GM18951 (cell line): ENCODE measurements around the gene BCAS3.
"Not testable (repeated sequence)": the region's sequence is repeated elsewhere in the genome, so short reads cannot be mapped to it uniquely, and the experiment has no call there.

Source experiments
- POLR2A ChIP-seq: IDR thresholded peaks from 4 replicates; pipeline ENCODE4 v1.6.1; 2011; ENCODE audit warnings: mild to moderate bottlenecking; ENCODE audit not compliant: insufficient read length, insufficient read depth; ENCODE audit errors: extremely low read depth
- in situ Hi-C: fragments of 300-500 bp; cut with MboI; formaldehyde crosslinking; loops from one replicate; pipeline ENCODE4 v1.12.0; 2022; ENCODE audit warnings: low sequenced_read_pairs, mixed read lengths, inconsistent platforms; ENCODE audit not compliant: unreplicated experiment

The BCAS3 gene

DNA sequence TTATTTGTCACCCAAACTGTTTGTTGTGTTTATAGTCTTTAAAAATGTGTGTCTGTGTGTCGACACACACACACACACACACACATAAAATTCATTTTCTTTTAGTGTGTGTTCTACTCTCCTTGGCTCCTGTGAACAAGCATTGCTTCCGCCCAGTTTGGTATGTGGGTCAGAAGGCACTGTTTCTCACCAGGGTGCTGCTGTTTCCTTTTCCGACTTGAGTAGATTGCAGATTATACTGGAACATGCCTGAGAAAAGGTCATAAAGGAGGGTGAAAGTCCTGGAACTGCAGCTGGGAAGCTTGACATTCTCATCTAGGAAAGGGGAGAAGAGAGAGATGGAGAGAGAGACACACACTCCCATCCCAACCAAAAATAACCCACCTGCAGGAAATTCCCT lies 330.3 kb downstream of the BCAS3 start:
- in situ Hi-C loops: no loop called here
- no peak for TF ChIP-seq POLR2A

DNA sequence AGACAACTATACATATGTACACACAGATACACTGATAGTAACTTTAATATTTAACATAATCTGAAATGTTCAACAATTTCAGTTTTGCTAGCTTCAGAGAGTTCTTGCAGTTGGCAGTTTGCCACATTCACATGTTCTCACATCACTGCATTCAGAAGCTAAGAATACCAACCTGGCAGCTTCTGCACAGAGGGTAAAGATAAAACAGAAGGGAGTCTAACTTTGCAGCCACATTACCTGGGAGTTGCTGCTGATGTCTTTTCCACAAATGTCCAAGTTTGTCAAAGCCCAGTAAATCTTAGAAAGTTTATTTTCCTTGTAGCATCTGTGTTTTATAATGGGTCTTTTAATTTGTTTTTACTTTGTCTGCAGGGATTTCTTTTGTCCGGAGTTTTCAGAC lies 332.0 kb downstream of the BCAS3 start:
- in situ Hi-C loops: no loop called here
- no peak for TF ChIP-seq POLR2A

DNA sequence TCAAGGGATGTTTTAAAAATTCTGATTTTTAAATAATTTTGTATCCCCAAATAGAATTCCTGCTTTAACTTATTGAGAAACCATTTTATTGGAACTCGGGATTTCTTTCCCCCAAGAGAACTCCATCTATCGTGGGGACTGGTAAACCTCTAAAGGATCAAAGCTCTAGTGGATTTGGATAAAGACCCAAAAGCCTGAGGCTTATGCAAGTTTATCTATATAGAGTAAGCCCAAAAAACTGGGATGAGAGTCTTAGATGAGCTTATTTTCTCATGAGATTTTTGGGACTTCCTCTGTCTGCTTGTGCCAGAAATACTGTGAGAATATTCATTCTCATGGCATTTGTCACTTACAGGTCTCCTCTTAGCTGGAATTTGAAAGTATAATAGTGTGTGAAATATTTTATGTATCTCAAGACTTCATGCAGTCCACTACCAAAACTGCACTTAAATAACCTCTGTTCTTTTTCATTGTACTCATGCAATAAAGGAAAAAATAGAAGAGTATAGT lies 333.1 kb downstream of the BCAS3 start:
- in situ Hi-C loops: no loop called here
- TF ChIP-seq POLR2A: no peak

DNA sequence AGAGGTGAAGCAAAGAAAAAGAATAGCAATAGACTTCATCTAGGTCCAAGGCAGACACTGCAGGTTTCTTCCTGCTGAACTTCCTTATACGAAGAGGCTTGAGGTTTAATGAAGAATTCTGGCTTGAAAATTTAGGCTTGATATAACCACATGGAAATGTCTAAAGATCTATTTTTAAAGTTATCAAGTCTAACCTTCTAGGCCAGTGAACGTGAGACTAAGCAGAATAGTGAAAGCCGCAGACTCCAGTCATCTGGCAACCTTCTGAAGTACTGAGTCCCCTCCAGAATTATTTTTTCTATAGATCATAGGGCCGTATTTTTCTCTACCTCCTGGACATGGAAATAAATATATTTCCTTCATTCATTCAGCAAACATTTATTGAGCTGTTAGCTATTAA lies 333.6 kb downstream of the BCAS3 start:
- no peak for TF ChIP-seq POLR2A
- in situ Hi-C loops: no loop called here

DNA sequence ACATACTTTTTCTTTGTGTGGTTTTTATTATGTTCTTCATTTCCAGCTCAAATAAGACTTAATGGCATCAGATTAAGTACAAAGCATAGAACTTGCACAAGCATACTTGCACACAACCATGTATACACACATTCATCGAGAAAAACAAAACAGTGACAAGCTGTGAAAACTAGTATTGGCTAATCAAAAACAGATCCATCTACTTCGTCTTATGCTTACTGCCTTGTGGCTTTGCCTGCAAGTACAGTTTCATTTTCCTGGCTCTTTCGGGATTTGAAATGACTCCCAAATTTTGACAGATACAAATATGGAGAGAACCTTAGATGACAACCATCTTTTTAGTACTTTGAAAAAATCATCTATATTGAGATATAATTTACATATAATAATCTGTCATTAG lies 338.3 kb downstream of the BCAS3 start:
- no peak for TF ChIP-seq POLR2A
- in situ Hi-C loops: no loop called here

DNA sequence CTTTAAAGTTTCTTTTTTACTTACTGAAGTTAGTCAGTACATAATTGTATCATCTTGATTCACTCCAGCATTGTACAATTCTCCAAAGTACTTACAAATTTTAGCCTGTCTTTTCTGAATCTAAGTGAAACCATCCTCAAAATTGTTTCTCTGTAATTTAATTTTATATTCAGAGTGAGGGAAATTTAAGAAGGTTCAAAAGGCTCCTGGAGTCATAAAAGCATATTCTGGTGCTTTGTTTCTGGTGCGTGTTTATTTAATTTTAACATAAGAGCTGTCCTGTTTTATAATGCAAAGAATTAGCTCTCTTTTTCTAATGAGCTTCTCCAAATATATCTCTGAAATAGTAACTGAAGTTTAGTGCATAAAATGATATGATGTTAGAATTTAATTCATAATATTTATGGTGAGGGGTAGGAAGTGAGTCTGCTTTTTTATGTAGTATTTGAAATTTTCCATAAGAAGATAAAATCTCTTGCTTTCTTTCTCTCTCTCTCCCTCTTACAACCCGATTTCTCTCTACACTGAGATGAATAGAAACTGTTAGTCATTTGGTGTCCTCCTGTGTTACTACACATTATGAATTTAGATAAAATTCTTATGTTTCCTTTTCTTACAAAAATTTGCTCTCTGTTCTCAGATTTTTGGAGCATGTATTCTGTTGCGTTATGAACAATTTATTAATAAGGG lies 339.8 kb downstream of the BCAS3 start:
- in situ Hi-C loops: no loop called here
- no peak for TF ChIP-seq POLR2A

DNA sequence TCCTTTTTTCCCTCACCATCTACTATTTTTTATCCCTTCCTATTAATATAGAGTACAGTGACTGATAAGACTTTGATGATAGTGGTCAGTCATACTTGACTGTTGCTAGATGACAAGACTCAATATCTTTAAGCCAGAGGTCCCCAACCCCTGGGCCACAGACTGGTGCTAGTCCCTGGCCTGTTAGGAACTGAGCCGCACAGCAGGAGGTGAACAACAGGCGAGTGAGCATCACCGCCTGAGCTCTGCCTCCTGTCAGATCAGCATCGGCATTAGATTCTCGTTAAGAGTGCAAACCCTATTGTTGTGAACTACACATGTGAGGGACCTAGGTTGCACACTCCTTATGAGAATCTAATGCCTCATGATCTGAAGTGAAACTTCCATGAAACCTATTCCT lies 341.3 kb downstream of the BCAS3 start:
- in situ Hi-C loops: no loop called here
- no peak for TF ChIP-seq POLR2A

DNA sequence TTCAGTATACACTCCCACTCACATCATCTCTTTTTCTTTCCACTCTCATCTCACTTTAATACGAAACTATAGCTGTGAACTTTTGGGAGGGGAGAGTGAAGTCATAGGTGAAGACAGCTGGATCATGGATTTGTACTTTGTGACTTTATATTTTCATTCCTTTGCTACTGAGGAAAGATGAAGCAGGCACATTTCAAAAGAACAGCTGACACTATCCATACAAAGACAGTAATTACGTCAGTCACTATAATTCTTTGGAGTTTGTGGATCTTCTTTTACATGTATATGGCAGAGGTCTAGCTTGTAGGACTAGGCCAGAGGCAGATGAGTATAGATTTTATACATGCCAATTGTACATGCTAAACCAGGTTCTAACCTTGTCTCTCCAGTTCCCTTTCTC lies 346.3 kb downstream of the BCAS3 start:
- no peak for TF ChIP-seq POLR2A
- in situ Hi-C loops: no loop called here

DNA sequence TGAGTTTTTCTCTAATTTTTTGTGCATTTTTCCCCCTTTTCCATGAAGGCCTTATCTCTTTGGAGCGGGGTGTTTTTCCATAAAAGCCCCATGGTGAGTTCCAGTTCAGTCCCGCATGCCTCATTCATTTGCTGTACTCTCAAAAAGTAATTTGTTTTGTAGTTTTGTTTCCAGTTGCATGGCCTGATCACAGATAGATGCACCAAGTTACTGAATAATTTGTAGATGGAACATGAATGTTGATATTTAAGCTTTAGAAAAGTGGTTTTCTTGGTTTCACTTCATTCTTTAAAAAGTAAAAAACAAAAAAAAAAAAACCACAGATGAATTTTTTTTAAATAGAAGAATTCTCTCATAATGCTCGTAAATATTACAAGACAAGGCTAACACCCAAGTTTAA lies 349.2 kb downstream of the BCAS3 start:
- in situ Hi-C loops: no loop called here
- no peak for TF ChIP-seq POLR2A

DNA sequence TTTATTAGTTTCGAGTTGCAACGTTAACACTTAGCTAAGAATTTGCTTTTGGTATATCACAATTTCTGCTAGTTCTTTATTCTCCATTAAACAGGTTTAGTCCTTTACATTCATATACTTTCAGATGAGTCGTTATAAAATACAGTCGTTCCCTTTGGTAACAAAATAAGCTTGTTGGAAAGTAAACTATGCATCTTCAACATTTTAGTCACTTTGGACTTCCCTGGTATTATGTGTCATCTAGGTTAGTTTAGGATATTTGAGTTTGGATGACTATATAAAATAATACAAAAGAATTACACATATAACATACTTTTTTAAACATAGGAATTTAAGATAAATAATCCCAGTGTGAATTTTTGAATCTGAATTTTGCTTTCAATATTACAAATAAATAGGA lies 351.5 kb downstream of the BCAS3 start:
- no peak for TF ChIP-seq POLR2A
- in situ Hi-C loops: no loop called here

DNA sequence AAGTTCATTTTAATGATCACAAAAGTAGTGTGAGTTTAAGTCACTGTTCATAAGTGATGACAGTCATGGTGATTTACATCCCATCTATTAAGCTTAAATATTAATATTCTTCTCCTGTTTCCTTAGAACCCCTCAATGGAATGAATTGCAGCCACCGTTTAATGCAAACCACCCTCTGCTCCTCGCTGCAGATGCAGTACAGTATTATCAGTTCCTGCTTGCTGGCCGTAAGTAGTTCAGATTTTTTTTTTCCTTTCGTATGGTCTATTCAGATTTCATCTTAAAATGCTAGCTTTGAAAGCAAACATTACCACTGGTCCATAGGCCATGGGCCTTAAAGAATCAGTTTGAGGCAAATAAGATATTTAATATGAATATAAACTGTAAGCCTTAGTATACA lies 363.0 kb downstream of the BCAS3 start:
- in situ Hi-C loops: no loop called here
- TF ChIP-seq POLR2A: no peak

DNA sequence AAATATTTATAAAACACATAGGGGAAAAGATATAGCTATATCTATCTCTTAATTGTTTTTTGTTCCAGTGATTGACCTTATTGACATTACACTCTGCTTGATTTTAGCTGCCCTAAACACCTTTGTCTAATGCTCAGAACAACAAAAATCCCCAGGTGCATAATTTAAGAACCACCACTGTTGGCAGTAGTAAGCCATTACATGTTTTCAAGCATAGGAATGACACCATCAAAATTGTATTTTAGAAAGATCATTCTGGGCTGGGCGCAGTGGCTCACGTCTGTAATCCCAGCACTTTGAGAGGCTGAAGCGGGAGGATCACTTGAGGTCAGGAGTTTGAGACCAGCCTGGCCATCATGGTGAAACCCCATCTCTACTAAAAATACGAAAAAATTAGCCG lies 364.7 kb downstream of the BCAS3 start:
- in situ Hi-C loops: not testable (repeated sequence)

DNA sequence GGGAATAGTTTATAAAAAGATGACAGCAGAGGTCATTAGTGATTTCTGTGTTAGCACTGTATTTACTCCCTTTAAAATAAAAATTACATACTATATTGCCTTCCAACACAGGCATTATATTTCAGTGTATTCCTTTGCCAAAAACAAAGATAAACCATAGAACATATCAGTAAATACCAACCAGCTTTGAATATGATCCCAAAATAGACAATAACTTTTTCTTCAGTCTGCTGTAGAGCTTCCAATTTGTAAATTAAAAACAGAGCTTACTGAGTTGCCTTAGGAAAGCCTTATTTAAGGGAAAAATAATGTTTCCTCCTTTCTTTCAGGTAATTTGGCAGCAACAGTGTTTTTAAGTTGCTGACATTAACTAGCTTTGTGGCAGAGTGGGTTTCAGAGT lies 369.9 kb downstream of the BCAS3 start:
- in situ Hi-C loops: no loop called here
- no peak for TF ChIP-seq POLR2A

DNA sequence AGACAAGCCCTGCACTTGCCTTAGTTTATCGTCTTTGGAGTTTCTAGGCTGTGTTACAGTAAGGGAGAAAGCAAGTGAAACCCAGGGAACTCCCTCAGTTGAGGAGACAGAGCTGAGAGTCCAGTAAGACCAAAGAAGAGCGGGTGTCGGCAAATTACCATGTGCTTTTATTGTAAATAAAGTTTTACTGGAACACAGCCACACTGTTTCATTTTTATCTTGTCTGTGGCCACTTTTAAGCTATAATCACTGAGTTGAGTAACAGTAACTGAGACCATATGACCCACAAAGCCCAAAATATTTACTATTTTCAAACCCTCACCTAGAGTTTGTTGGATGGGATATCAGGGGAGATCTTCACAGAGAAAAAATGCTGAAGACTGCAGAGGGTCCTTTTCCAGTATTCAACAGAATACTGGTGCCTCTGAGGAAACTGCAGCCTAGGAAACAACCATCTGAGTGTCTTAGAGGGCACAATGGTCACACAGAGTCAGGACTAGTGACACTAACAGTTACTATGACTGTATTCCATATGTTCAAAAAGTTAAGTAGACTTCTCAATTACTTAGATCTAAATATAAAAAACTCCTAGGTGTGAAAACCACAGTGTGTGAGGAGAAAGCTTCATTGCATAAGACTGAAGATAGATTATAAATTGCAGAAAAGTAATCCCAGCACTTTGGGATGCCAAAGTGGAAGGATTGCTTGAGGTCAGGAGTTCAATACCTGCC lies 370.9 kb downstream of the BCAS3 start:
- in situ Hi-C loops: no loop called here
- TF ChIP-seq POLR2A: no peak
